Measurements from ENCODE around the gene PGLYRP1.

DNA sequence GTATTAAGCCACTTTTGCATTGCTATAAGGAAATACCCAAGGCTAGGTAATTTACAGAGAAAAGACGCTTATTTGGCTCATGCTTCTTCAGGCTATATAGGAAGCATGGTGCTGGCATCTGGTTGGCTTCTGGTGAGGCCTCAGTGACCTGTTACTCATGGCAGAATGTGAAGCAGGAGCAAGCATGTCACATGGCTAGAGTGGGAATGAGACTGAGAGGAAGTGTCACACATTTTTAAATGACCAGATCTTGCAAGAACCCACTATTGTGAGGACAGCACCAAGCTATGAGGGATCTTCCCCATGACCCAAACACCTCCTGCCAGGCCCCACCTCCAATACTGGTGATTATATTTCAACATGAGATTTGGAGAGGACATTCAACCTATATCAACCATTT lies 43.6 kb upstream of the PGLYRP1 start:
- no peak for TF ChIP-seq POLR2A (IDR thresholded peaks at IDR 0.05; ENCODE audit: extremely low read depth, insufficient read length)
- TF ChIP-seq, protein P1, sequence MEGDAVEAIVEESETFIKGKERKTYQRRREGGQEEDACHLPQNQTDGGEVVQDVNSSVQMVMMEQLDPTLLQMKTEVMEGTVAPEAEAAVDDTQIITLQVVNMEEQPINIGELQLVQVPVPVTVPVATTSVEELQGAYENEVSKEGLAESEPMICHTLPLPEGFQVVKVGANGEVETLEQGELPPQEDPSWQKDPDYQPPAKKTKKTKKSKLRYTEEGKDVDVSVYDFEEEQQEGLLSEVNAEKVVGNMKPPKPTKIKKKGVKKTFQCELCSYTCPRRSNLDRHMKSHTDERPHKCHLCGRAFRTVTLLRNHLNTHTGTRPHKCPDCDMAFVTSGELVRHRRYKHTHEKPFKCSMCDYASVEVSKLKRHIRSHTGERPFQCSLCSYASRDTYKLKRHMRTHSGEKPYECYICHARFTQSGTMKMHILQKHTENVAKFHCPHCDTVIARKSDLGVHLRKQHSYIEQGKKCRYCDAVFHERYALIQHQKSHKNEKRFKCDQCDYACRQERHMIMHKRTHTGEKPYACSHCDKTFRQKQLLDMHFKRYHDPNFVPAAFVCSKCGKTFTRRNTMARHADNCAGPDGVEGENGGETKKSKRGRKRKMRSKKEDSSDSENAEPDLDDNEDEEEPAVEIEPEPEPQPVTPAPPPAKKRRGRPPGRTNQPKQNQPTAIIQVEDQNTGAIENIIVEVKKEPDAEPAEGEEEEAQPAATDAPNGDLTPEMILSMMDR (IDR thresholded peaks at IDR 0.05; ENCODE audit: low read depth, low read length): no peak
- TF ChIP-seq, protein P2, sequence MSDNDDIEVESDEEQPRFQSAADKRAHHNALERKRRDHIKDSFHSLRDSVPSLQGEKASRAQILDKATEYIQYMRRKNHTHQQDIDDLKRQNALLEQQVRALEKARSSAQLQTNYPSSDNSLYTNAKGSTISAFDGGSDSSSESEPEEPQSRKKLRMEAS (IDR thresholded peaks at IDR 0.05; ENCODE audit: low read depth, low read length): no peak
- TF ChIP-seq MYC (IDR thresholded peaks at IDR 0.05; ENCODE audit: low read depth, low read length): no peak
